GM12872 (cell line): ENCODE data around the gene FGF16.

Source experiments
- TF ChIP-seq, protein P1 (sequence below): IDR thresholded peaks from 3 replicates; pipeline ENCODE4 v1.5.1; 2011; ENCODE audit warnings: low read depth, mild to moderate bottlenecking, low read length, moderate library complexity; ENCODE audit not compliant: insufficient read depth

FGF16 gene

DNA sequence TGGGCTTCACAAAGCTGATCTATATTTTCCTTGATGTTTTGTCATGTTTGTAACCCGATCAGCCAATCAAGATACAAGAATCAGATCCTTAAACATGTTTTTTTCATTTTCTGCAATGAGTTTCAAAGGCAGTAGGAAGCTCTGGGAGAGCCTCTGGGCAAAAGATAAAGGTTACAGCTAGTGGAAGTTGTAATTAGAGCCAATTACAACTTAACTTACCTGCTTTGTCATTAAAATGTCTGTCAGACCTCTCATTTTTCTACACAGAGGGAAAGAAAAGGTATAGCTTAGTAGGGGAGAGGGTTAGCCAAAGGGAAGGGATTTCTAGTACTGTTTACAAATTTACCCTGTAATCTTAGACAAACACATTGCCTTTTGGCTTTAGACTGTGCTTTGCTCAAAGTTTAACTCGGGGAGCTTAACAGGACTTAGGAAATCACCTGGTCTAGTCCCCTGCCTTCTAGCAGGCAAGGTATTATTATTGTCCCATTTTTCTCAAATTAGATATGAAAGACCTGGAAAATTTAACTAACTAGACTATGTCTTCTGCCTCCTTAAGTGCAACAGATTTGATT, 55.8 kb downstream of the FGF16 start:
- TF ChIP-seq, protein P1, sequence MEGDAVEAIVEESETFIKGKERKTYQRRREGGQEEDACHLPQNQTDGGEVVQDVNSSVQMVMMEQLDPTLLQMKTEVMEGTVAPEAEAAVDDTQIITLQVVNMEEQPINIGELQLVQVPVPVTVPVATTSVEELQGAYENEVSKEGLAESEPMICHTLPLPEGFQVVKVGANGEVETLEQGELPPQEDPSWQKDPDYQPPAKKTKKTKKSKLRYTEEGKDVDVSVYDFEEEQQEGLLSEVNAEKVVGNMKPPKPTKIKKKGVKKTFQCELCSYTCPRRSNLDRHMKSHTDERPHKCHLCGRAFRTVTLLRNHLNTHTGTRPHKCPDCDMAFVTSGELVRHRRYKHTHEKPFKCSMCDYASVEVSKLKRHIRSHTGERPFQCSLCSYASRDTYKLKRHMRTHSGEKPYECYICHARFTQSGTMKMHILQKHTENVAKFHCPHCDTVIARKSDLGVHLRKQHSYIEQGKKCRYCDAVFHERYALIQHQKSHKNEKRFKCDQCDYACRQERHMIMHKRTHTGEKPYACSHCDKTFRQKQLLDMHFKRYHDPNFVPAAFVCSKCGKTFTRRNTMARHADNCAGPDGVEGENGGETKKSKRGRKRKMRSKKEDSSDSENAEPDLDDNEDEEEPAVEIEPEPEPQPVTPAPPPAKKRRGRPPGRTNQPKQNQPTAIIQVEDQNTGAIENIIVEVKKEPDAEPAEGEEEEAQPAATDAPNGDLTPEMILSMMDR: no peak

DNA sequence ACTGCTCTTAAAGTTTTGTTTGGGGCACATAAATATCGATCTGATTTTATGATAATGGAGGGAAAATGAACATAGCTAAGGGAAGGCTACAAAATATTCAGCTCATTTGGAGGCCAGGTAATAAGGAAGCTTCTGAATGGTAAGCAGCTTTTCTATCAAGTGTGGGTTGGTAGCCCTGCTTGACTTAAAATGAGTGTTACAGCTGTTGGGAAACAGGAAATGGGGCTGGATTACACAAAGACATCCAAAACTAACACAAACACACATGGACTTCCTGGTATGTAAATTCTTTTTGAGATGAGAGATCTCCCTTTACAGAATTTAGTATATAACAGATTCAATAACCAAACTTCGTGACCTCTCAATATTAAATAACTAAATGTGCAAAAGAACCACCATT, 58.0 kb downstream of the FGF16 start:
- TF ChIP-seq, protein P1: no peak
